ENCODE data around the gene WDR27. TPM values are rescaled to one million over a fixed set of nuclear protein-coding genes. Genes with fewer than 3 reads are reported as not detected.
"Not testable (repeated sequence)": the region's sequence is repeated elsewhere in the genome, so short reads cannot be mapped to it uniquely, and the experiment has no call there.

WDR27 gene
- total RNA-seq, 1 donor from 2014 or later: 47.6 TPM

- no peak for DNase-seq (ENCODE audit: low spot score)
Observed at GRCh38 chr6:169487579-169488436, 214.0 kb downstream of the WDR27 start.

GRCh38 chr6:169479783-169480495 is 221.9 kb downstream of the WDR27 start:
- no peak for DNase-seq (ENCODE audit: low spot score)

GRCh38 chr6:169474362-169474761 is 227.5 kb downstream of the WDR27 start:
- no peak for DNase-seq (ENCODE audit: low spot score)

GRCh38 chr6:169473663-169474062 is 228.2 kb downstream of the WDR27 start:
- DNase-seq (ENCODE audit: low spot score): no peak

GRCh38 chr6:169472786-169473416 is 228.9 kb downstream of the WDR27 start:
- DNase-seq (ENCODE audit: low spot score): no peak

GRCh38 chr6:169470790-169471189 is 231.0 kb downstream of the WDR27 start:
- no peak for DNase-seq (ENCODE audit: low spot score)

- DNase-seq (ENCODE audit: low spot score): no peak
Observed at GRCh38 chr6:169469028-169469427, 232.8 kb downstream of the WDR27 start.

DNA sequence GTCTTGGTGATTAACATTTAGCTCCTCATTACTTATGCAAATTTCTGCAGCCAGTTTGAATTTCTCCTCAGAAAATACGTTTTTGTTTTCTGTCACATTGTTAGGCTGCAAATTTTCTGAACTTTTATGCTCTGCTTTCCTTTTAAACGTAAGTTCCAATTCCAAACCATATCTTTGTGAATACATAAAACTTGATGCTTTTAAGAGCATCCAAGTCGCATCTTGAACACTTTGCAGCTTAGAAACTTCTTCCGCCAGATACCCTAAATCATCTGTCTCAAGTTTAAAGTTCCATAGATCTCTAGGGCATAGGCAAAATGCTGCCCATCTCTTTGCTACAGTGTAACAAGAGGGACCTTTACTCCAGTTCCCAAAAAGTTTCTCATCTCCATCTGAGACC is 234.1 kb downstream of the WDR27 start:
- not testable (repeated sequence) for DNase-seq (ENCODE audit: low spot score)

DNA sequence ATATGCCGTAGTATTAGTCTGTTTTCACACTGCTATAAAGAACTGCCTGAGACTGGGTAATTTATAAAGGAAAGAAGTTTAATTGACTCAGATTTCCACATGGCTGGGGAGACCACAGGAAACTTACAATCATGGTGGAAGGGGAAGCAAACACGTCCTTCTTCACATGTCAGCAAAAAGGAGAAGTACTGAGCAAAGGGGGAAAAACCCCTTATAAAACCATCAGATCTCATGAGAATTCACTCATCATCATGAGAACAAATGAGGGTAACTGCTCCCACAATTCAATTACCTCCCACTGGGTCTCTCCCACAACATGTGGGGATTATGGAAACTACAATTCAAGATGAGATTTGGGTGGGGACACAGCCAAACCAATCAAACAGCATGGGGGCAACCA is 235.6 kb downstream of the WDR27 start:
- not testable (repeated sequence) for DNase-seq (ENCODE audit: low spot score)

- no peak for DNase-seq (ENCODE audit: low spot score)
Observed at GRCh38 chr6:169457762-169458161, 244.1 kb downstream of the WDR27 start.

GRCh38 chr6:169456840-169457239 is 245.0 kb downstream of the WDR27 start:
- no peak for DNase-seq (ENCODE audit: low spot score)

DNA sequence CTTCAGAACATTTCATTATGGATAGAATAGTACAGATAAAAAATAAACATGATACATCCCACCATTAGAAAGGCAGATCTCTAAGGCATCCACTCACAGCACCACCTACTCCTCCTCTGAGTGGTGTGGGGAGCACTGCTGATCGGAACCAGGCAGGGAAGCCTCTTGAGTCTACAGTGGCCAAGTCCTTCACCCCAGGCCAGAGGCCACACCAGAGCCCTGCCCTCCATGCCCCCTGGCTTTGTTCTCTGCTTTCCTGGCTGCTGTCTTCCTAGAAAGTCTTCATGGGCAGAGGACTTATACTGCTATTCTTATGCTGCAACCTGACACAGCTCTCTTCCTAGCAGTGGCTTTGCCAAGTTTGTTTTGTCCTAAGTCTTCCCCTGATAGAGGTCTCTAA is 246.4 kb downstream of the WDR27 start:
- no peak for DNase-seq (ENCODE audit: low spot score)

DNA sequence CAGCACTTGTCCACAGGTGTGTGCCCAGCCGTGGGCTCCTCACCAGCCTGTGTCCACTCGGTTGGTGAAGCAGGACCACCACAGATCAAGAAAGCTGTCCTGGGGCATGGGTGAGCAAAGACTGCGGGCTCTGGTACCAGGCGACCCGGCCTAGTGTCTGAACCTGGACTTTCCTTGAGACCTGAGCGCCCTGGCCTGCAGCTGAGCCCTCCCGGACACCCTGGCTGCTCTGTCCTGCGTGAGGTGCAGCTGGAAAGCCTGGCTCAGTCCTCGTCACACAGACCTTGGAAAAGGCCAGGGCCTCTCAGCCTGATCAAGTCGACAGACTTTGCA is 247.0 kb downstream of the WDR27 start:
- DNase-seq (ENCODE audit: low spot score): no peak

- DNase-seq (ENCODE audit: low spot score): peak; percentile 43
Observed at GRCh38 chr6:169454204-169454871, 247.5 kb downstream of the WDR27 start.

DNA sequence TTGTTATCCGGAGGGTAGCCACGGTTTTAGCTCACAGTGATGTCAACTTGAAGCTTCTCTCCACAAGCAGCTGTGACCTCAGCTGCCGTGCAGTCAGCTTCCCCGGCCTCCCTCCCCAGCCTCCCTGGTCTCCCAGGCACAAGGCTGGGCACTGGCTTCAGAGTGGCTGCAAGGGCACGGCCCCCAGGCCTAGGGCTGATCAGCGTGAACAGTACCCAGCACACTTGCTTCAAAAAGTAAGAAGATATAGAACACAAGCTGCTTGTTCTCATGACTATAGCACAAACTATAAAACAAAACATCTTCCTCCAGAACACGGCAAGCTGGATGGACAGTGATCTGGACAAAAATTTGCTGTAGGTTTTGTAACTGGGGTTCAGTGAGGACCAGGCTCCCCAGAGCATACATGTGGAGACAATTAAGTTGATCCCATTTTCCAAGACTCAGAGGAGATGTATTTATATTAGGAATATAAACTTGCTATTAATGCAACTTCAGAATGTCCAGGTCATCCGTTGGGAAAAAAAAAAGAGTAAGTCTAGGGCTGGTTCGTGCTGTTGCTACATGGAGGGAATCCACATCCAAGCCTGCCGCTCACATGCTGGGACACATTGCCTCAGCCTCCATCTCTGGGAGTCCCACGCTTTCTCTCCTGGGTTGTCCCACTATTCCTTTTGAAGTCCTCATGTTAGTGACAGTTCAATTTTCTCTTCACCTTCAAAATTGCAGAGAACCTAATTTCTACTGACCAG is 248.8 kb downstream of the WDR27 start:
- no peak for DNase-seq (ENCODE audit: low spot score)

DNA sequence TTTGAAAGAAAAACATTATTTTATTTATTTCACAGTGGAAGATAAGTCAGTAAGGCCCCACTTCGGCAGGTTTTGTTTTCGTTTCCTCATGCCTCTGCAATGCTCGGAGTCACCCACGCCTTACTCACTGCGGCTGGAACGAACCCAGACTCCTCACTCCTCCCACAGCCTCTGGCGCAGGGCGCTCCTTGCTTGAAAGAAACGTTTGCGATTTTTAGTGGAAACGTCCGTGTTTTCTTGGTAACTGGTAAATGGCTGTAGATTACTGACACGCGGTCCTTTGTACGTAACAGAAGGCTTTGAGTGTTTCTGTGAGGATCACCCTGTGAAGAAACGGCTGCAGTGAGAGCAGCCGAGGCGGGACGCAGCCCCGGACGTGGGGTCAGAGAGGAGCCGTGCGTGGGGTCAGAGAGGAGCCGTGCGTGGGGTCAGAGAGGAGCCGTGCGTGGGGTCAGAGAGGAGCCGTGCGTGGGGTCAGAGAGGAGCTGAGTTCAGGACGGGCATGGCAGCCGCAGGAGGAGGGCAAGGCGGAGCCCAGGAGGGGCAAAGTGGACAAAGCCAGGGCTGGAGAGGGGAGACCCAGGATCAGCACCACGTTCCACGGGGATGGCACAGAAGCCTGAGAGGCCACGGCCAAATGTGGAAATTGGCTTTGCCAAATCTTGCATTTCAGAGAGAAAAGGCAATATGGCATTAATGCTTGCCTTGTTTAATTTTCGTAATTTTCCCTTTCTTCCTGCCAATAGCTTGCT is 249.5 kb downstream of the WDR27 start:
- peak; percentile 76 for DNase-seq (ENCODE audit: low spot score)

- DNase-seq (ENCODE audit: low spot score): no peak
Observed at GRCh38 chr6:169451065-169451838, 250.6 kb downstream of the WDR27 start.

DNA sequence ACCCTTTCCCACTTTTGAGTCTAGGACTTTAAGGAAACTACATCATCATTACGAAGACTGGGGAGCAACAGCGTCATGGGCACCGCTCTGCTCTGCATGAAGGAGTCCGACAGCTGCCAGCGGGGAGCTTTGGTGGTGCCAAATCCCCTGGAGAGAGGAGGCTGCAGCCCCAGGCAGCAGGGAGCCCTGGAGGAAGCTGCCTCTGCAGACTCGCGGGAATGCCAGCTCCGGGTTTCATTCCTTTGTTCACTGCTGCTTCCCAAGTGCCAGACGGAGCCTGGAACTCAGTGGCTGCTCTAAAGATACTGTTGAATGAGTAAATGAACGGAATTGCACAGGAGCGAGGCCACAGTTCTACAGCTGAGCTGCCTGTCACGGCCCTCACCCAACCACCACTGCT is 251.7 kb downstream of the WDR27 start:
- DNase-seq (ENCODE audit: low spot score): no peak

DNA sequence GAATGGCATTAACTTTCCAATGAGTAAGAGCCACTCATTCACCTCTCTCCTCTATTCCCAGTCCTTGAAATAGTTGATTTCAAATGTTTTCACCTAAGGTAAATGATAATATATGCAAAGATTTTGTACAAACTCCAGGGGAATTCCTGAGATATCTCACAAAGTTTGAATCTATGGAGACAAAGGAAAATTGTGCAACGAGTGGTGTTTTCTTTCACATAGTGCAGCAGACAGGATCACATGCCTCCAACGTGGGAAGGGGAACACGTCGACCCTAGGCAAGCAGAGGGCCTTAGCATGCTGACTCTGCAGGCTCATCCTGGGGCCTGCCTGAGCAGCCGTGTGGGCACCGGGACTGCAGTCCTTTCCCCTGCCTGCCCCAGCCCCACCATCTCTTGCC is 252.6 kb downstream of the WDR27 start:
- no peak for DNase-seq (ENCODE audit: low spot score)

All from mucosa of gallbladder (tissue), 1 donor.